Esophagus muscularis mucosa (tissue), 4 donors: ENCODE data around the gene SUMO3. TPM values are rescaled to one million over a fixed set of nuclear protein-coding genes. Genes with fewer than 3 reads are reported as not detected.

Source experiments
- DNase-seq: peaks from one replicate; pipeline ENCODE4 v3.0.0-alpha.2; 2017; ENCODE audit errors: extremely low spot score
- H3K27ac ChIP-seq, 4 donors: fragments of 200-600 bp; sonication (generic); replicated peaks in 1 of 4; 1 replicate in 3 of 4; 2 replicates in 1 of 4; pipeline ENCODE4 v1.5.1; 2016 to 2019; ENCODE audit warnings: mild to moderate bottlenecking in 1 of 4
- H3K27me3 ChIP-seq, 4 donors: fragments of 200-600 bp; sonication (generic); one replicate each; pipeline versions ENCODE4 v1.5.1 to v1.6.0; 2016 to 2019
- H3K36me3 ChIP-seq, 4 donors: fragments of 200-600 bp; sonication (generic); one replicate each; pipeline ENCODE4 v1.5.1; 2016 to 2019
- H3K4me1 ChIP-seq, 4 donors: fragments of 200-600 bp; sonication (generic); one replicate each; pipeline ENCODE4 v1.5.1; 2016 to 2019
- H3K4me3 ChIP-seq, 4 donors: fragments of 200-600 bp; sonication (generic); 1 replicate in 2 of 4; 2 replicates in 2 of 4; pipeline ENCODE4 v1.5.1; 2016 to 2019; ENCODE audit warnings: mild to moderate bottlenecking in 4 of 4, moderate library complexity in 1 of 4
- H3K9me3 ChIP-seq, 4 donors: fragments of 200-600 bp; sonication (generic); 1 replicate in 3 of 4; 2 replicates in 1 of 4; pipeline ENCODE4 v1.5.1; 2016 to 2019
- EP300 ChIP-seq: sonication (generic); formaldehyde crosslinking; IDR thresholded peaks from one replicate; pipeline ENCODE4 v1.6.1; 2017; ENCODE audit warnings: antibody characterized with exemption
- POLR2A ChIP-seq: fragments of 450-650 bp; IDR thresholded peaks from one replicate; pipeline ENCODE4 v1.6.1; 2017; ENCODE audit warnings: antibody characterized with exemption, moderate library complexity, mild to moderate bottlenecking, low read depth
- POLR2AphosphoS5 ChIP-seq, 2 donors: sonication (generic); formaldehyde crosslinking; IDR thresholded peaks; one replicate each; pipeline ENCODE4 v1.6.1; 2017; ENCODE audit warnings: antibody characterized with exemption in 2 of 2
- WGBS: methylation state at CpG from one replicate; pipeline ENCODE4 v1.1.5; 2018; 5-methylcytosine and 5-hydroxymethylcytosine counted together
- intact Hi-C: fragments of 100-400 bp; cut with DNase I; formaldehyde crosslinking; loops from one replicate; pipeline ENCODE4 v1.15.1; 2023
- total RNA-seq, 4 donors: library from RNA; depleted of rRNA; stranded (reverse); fragments of >200 nt; gene quantifications; one replicate each; pipeline versions ENCODE4 v1.1.0 to v1.2.1, GENCODE V29; 2016
- TF ChIP-seq, protein P1 (sequence below), 3 experiments: fragments of 200-600 bp in 2 of 3; fragments of 450-650 bp in 1 of 3; sonication (generic) in 2 of 3; IDR thresholded peaks; one replicate each; pipeline ENCODE4 v1.5.1; 2017 to 2019; ENCODE audit warnings: antibody characterized with exemption in 3 of 3, mild to moderate bottlenecking in 2 of 3, moderate library complexity in 1 of 3

The SUMO3 gene
- total RNA-seq, 4 donors from 2014 or later = 46.1 to 52.2 (median 48.6) TPM

DNA sequence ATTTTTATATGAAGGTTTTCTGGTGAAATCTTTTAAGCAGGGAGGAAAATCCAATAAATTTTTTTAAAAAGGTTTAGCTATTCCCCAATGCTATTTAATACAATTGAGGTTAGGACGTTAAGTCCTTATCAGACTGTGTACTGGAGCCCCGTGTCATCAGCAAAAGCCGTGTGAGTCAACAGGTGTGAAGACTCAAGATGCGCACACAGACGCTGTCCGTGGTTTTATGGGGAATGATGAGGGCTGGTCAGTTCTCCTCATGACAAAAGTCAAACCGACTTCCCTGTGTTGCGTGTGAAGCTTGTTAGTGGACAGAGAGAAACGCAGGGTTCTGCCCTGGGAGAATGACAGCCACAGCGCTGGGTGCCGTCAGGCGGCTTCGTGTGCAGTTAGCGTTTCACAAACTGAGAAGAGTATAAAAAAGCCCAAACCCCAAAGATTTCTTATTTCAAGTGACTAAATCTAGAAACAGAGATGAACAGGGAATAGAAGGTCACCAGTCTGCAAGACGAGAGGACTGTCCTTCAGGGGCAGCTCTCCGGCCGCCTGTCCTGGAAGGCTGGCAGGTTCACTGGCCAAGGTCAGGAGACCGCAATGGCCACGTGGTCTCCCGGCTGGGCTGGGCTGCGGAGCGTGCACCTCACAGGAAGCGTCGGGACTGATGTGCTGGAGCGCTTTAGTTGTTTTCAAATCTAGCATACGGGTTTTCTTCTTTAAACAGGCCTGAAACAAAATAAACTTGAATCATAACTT lies 33.2 kb upstream of the SUMO3 start:
- peaks cover 54 to 82% (median 75%) of the 10 kb centered on the region in 4 donors for H3K36me3 ChIP-seq
- 81% methylated on average over 26 of the region's 26 CpGs for WGBS
- intact Hi-C loops = no loop called here
- peaks cover 17 to 39% (median 22%) of the 10 kb centered on the region in 4 donors for H3K4me1 ChIP-seq
- H3K27me3 ChIP-seq = no peaks in the 10 kb centered on the region
- H3K27ac ChIP-seq = no peak overlapping the region
- DNase-seq = no peak
- H3K4me3 ChIP-seq = no peak overlapping the region
- no peaks in the 10 kb centered on the region for H3K9me3 ChIP-seq
- no peak for TF ChIP-seq POLR2A
- TF ChIP-seq, protein P1, sequence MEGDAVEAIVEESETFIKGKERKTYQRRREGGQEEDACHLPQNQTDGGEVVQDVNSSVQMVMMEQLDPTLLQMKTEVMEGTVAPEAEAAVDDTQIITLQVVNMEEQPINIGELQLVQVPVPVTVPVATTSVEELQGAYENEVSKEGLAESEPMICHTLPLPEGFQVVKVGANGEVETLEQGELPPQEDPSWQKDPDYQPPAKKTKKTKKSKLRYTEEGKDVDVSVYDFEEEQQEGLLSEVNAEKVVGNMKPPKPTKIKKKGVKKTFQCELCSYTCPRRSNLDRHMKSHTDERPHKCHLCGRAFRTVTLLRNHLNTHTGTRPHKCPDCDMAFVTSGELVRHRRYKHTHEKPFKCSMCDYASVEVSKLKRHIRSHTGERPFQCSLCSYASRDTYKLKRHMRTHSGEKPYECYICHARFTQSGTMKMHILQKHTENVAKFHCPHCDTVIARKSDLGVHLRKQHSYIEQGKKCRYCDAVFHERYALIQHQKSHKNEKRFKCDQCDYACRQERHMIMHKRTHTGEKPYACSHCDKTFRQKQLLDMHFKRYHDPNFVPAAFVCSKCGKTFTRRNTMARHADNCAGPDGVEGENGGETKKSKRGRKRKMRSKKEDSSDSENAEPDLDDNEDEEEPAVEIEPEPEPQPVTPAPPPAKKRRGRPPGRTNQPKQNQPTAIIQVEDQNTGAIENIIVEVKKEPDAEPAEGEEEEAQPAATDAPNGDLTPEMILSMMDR (IDR thresholded peaks at IDR 0.05) = no peak

DNA sequence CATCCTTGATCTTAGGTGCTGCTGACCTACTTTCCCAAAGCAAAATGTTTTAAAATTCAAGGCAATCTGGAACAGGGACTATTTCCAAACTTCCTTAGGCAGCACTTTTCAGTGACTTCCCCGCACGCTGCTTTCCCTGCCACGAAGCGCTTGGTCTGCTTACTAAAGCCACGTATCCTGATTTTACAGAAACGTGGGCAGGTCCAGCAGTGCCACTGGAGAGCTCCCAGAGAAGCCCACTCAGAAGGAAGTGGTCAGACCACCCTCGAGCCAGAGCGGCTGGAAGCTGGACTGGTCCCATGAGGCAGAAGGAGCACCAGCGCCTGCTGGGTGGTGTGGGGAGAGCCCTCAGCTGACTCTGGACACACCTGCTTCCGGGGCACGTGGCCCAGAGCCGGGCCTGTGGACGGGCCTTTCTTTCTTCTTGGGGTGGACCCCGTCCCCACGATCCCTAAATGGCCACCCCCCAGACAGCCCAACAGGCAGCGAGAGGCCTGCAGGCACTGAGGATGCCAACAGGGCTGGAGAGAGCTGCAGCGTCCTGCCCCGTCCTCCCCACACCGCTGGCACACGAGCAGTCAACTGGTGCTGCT lies 32.4 kb upstream of the SUMO3 start:
- 89% methylated on average over 14 of the region's 20 CpGs for WGBS
- DNase-seq = no peak
- H3K27ac ChIP-seq = no peak overlapping the region

DNA sequence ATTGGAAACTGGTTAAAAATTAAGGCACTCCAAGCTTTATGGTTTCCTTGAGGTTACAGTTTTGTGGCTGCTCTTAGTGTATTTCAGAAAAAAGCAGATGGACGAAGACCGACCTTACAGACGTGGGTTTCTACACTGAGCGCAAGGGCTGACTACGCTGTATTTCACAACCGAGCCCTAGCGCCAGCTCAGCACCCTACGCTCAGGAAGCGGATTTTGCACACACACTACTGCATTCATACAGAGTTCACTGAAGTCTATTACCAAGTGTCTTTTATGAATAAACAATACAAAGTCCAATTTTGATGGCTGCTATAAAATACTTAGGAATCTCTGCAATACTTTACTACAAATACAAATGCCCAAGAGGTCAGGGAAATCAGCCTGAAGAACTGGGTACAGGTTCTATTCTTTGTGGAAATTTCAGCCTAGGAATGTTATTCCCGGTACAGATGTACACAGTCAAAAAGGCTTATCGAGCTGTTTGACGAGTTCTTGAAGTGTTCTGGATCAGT lies 31.8 kb upstream of the SUMO3 start:
- Histone ChIP-seq H3K36me3 (peaks cover 40 to 68% (median 60%) of the 10 kb centered on the region in 4 donors), H3K4me1 (peaks cover 24 to 43% (median 29%) of the 10 kb centered on the region in 4 donors), H3K4me3 (no peak overlapping the region), H3K27ac (no peak overlapping the region), H3K9me3 (no peaks in the 10 kb centered on the region), H3K27me3 (peaks cover 0 to 10% (median 0%) of the 10 kb centered on the region in 4 donors)
- intact Hi-C loops = no loop called here
- no peak for DNase-seq
- WGBS = 83% methylated on average over 12 of the region's 12 CpGs
- TF ChIP-seq, protein P1 (IDR thresholded peaks at IDR 0.05) = no peak
- TF ChIP-seq EP300 = no peak
- no peak for TF ChIP-seq POLR2A
- TF ChIP-seq POLR2AphosphoS5 (IDR thresholded peaks at IDR 0.05) = no peak

More for the DNA sequence above, 32.4 kb upstream of the SUMO3 start:
- Histone ChIP-seq H3K27me3 (peaks cover 0 to 7% (median 0%) of the 10 kb centered on the region in 4 donors), H3K4me3 (no peak overlapping the region), H3K4me1 (peaks cover 22 to 41% (median 27%) of the 10 kb centered on the region in 4 donors), H3K36me3 (peaks cover 47 to 74% (median 67%) of the 10 kb centered on the region in 4 donors), H3K9me3 (no peaks in the 10 kb centered on the region)
- intact Hi-C loops = no loop called here
- TF ChIP-seq POLR2AphosphoS5 (IDR thresholded peaks at IDR 0.05) = no peak
- TF ChIP-seq POLR2A = no peak
- TF ChIP-seq, protein P1 (IDR thresholded peaks at IDR 0.05) = no peak
- no peak for TF ChIP-seq EP300

DNA sequence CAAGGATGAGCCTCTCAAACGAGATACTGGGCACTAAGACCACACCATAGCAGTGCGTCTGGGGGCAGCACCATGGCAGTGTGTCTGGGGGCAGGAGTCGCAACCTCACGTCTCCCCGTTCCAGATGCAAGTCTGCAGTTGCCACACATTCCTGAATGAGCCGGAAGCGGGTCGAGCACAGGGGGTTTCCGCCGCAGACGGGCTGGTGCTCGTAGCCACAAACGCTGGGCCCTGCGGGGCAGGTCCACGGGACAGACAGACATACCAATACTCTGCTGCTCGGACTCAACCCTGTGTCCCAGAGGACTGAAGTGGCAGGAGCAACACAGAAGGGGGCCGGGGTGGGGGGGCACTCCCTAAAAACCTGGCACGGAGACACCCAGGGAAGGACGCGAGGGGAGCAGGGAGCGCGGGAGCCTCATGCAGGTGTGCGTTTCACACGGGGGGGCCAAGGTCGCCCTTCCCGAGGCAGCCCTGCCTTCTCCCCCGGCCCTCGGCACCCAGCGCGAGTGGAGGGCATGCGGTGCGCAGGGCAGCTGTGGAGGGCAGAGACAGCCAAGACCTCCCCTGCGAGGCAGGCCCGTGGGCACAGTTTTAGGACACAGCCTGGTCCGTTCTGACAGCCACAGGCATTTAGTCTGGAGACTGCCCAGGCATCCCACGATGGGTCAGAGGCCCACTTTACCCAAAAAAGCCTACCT lies 31.1 kb upstream of the SUMO3 start:
- H3K4me1 ChIP-seq = peaks cover 23 to 43% (median 28%) of the 10 kb centered on the region in 4 donors
- WGBS = 96% methylated on average over 32 of the region's 36 CpGs
- DNase-seq = no peak
- H3K27me3 ChIP-seq = peaks cover 0 to 16% (median 3%) of the 10 kb centered on the region in 4 donors
- no peak overlapping the region for H3K4me3 ChIP-seq
- H3K36me3 ChIP-seq = peaks cover 35 to 61% (median 53%) of the 10 kb centered on the region in 4 donors
- no peak overlapping the region for H3K27ac ChIP-seq
- no peaks in the 10 kb centered on the region for H3K9me3 ChIP-seq
- intact Hi-C loops = no loop called here
- TF ChIP-seq POLR2A (no peak), POLR2AphosphoS5 (IDR thresholded peaks at IDR 0.05) (no peak), EP300 (no peak)
- TF ChIP-seq, protein P1 (IDR thresholded peaks at IDR 0.05) = no peak
